GM19468 (cell line): ENCODE results near the gene CALD1.

ENCODE experiments used
- ATAC-seq: cut with Tn5 transposase; IDR thresholded peaks from one replicate; pipeline ENCODE4 v1.9.1; 2021; ENCODE audit warnings: mild to moderate bottlenecking, moderate library complexity, moderate number of reproducible peaks; ENCODE audit not compliant: unreplicated experiment; ENCODE audit errors: extremely low read depth

CALD1 gene

DNA sequence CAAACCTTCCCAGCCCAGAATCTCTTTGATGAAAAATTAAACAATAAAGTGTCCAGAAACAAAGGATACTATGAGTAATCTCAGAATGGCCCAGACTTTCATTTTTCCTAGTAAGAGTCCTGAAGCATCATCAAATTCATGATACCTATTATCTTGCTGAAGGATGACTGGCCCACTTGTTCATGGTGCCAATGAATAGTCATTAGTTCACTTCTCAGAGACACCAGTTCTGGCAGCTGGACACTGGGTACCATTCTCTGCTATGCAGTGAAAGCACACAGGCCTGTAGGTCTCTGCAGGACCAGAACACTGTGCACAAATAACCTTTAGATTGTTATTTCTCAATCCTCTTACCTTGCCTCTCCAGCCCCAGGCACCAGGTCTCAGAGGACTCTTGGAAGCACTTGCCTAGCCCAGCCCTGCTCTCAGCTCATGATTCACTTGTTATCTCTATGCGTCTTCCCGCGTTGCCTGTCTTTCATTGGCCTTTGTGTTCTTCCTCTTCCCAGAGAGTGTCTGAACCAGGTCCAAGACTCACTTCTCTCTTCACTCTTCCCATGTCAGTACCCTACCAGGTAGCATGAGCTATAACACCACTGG lies 108.8 kb downstream of the CALD1 start:
- no peak for ATAC-seq

DNA sequence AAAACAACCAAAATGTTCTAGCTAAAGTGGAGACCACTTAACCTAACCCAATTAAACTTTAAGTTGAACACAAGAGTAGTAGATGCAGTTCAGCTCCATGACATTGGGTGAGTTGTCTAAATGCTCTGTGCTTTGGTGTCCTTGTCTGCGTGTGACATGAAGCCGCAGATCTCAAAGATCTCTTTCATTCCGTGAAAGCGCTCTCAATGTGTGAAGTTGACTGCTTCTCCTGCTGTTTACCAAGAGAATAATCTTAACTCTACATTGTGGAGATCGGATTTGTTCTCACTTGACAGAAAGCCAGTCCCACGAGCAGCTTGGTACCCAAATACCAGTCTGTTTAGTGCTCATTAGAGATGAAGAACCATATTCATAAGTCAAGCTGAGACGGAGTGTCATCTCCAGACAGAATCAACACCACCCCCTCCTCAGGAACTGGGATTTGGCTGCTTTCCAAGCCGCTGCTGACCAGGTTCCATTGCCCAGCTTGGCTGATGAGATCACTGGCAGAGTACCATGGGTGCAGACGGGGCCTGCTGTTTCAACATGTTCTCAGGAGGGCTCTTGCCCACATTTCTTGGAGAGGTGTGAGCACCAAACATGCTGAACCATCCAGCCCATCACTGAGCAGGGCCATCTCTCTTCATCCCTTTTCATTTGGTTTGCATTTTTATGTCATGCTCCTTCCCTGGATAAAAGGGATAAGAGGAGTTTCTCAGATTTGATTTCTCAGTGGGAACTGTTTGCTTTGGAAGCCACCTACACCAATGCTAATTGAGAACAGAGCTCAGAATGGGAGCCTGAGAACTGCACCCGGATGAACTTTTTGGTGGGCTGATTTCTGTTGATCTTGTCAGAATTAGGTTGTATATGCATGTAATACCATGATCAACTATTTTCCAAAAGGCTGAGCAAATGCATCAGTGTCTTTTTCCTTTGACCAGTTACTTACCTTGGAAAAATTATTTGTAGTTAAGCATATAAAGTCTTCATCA lies 111.1 kb downstream of the CALD1 start:
- ATAC-seq, result no peak

DNA sequence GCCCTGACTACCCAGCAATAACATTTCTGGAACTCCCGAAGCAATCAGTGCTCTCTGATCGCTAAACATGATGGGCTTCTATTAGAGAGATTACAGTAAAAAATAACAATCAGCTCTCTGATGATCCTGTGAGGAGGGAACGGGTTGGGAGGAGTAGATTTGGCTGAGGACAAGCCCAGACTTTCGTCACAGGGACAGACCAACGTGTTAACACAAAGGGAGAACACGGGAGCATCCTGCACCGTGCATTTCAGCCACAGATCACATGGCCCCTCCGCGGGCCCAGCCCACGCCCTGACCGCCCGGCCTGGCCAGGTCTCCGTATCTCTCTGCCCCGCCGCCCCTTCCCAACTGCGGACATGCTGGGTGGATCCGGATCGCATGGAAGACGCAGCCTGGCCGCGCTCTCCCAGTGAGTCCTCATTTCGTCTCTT lies 111.8 kb downstream of the CALD1 start:
- ATAC-seq, result no peak

DNA sequence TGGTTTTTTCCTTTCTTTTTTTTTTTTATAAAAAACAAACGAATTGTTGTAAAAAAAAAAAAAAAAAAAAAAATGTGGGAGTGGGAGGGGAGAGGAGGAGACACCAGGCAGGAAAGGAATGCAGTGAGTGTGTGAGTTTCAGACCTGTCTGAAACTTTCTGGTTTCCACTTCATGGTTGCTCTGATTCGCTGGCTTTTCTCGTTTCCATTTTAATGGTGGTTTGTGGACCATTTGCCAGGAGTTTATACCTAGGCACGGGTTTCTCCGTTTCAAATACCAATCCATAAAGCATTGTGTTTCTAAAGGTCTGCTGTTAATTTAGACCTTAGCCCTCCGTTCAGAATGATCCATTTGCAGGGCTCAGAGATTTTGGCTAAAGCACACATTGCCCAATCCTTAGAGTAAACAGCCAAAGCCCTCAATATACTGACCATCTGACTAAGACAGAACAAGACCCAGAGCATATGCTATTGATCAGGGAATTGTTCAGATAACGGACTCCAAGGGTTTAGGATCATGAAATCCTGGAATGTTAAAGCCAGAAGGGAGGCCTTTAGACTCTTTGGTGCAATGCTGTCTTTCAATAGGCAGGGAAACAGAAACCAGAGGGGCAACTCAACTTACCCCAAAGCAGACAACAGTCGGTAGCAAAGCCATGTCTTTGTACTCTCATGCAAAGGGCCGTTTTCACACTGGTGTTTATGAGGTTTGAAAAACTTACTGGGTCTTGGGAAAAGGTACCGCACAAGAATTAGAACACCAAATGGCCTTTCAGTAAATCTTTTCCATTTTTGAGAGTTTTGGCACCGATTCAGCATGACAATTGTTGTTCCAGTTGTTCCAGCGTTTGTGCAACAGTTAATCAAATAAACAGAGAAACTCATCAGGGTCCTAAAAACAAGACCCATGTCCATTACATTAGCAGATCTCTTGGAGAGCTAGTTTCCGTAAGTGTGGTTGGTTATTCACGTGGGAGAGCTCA lies 112.6 kb downstream of the CALD1 start:
- no peak for ATAC-seq

DNA sequence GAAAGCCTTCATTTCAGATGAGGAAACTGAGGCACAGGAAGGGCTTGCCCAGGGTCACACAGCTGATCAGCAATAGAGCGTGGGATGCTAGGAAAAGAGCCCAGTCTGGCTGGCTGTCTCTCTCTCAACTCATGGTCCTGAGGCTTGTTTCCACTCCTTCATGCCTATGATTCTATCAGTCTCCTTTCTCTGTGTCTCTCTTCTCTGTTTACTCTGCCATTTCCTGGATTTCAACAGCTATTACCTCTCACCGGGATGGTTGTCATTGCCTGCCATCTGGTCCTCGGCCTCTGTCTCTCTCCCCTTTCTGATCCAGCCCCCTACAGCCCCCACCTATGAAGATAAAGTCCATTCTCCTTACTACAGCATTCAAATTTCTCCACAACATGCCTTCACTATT lies 113.5 kb downstream of the CALD1 start:
- ATAC-seq, result no peak

DNA sequence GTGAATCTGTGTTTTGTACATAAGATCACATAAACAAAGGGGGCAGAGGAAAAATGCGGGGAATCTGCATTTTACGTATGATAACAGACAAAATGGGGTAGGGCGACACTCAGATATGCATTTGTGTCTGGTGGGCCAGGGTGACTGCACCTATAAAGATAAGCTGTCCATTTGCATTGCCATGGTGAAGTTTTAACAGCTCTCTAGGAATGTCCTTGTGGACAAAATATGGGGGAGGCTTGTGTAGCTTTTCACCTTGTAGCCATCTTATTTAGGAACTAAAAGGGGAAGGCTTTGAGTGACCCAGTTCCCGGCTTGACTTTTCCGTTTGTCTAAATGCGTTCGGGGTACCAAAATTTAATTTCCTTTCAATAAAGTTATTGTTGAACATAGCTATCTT lies 114.5 kb downstream of the CALD1 start:
- no peak for ATAC-seq

DNA sequence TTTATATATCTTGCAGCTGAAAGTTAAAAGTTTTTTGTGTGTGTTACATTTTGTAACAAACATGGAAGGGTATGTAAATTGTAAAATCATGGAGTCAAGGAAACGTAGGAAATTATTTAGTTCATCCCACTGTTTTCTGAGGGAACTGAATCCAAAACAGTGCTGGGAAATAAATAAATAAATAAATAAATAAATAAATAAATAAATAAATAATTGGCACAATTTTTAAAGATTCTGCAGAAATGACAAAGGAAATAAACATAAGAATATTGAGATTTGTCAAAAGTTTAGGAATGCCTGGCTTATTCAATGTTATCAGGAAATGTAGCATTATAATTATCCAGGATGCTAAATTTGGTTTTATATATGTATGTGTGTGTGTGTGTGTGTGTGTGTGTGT lies 115.5 kb downstream of the CALD1 start:
- no peak for ATAC-seq

DNA sequence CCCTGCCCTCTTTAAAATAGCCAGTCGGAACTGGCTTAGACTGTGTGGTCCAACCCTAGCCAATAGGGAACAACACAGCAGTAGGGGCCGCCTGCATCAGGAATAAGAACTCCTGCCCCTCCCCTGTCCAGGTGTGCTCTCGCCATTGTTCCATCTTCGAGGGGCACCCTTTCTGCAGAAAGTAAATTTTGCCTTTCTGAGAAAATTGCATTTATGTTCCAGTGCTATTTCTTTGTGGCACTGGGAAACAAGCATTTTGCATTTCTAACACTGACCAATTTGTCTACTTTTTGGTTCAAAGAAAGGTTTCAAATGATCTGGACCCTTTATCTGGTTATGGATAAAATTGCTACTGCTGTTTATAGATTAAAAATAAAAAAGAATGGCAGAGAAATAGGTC lies 116.6 kb downstream of the CALD1 start:
- no peak for ATAC-seq

DNA sequence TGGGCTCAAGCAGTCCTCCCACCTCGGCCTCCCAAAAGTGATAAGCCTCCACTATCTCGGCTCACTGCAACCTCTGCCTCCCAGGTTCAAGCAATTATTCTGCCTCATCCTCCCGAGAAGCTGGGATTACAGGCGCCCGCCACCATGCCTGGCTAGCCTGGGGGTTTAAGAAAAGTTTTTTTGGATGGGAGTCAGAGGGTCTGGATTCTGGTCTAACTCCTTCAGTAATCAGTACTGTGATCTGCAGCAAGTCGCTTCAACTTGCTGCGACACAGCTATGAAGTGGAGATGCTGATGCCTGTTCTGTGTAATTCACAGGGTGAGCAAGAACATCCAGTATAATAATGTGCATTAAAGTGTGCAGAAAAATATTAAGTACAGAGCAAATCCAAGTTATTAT lies 118.5 kb downstream of the CALD1 start:
- ATAC-seq, result no peak

DNA sequence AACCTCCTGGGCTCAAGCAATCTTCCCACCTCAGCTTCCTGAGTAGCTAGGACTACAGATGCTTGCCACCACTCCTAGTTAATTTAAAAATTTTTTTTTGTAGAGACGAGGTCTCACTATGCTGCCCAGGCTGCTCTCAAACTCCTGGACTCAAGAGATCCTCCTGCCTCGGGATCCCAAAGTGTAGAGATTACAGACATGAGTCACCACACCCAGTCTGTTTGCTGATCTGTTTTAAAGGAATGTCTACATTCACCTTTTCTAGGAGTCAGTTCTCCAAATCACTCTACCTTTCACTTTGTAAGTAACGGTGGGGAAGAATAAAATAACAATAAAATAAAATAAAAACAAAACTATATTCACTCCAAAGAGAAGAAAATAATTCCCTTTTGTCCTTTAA lies 120.3 kb downstream of the CALD1 start:
- no peak for ATAC-seq

DNA sequence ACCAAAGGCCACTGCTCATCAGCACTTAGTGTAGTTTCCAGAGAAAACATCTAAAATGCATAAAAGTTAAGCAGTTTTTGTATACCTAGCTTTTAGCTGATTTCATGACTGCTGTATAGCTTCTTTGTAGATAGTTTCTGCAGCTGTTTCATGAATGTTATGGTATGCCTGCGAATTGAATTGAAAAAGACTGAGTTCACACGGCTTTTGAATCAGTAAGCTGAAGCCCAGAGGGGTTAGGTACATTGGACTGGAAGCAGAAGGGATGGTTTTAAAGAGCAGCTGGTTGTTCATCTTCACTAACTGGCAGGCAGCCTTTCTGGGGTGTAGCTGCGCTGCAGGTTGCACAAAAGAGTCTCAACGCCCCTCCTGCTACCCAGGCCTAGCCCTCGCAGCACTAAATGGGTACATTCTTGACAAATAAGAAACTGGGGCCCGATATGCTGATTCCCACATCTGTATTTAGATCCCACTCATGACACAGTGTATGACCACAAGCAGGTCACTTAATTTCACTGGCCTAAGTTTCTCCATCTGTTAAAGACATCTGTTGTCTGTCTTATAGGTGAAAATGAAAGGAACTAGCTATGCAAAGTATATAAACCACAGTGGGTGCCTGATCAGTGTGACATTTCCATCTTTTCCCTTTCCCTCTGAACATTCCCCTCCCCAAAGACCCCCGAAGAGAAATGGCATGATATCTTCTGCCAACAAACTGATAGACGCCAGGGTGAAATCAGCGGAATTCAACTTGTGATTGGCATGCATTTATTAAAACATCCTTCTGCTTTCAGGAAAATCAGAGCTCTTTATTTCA lies 120.9 kb downstream of the CALD1 start:
- peak; percentile 40 for ATAC-seq

DNA sequence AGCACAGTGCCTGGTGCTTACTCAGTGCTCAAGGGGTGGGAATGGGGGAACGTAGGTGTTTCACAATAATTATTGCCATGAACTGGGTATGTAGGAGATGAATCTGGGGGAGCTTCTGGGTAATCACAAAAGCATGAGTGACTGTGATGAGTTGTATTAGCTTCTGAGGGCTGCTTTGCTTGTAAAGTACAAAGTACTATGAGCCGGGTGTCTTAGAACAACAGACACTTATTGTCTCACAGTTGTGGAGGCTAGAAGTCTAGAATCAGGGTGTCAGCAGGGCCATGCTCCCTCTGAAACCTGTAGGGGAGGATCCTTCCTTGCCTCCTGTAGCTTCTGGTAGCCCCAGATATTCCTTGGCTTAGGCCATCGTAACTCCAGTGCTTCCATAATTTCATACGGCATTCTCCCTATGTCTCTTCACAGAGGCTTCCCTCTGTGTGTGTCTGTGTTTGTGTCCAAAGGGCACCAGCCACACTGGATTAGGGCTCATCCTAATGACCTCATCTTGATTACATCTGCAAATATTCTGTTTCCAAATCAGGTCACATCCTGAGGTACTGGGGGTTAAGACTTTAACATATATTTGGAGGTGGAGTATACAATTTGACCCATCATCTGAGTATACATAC lies 122.1 kb downstream of the CALD1 start:
- ATAC-seq, result no peak

DNA sequence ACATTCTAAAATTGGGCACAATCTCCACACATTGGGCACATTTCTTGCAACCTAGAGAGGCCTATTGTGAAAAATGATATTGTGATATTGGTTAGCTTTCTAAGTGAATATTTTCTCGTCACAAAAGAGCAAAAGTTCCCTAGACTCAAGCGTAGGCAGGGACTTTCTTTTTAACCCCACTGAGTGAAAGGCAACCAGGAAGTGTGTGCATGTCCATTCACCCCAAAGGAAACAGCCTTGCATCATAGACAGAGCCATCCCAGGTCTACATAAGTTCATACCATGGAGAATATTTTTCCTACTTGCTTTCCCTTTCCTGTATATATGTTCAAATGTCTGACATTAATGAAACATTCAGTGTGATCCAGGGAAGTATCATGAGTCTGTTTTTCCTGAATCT lies 122.6 kb downstream of the CALD1 start:
- no peak for ATAC-seq

DNA sequence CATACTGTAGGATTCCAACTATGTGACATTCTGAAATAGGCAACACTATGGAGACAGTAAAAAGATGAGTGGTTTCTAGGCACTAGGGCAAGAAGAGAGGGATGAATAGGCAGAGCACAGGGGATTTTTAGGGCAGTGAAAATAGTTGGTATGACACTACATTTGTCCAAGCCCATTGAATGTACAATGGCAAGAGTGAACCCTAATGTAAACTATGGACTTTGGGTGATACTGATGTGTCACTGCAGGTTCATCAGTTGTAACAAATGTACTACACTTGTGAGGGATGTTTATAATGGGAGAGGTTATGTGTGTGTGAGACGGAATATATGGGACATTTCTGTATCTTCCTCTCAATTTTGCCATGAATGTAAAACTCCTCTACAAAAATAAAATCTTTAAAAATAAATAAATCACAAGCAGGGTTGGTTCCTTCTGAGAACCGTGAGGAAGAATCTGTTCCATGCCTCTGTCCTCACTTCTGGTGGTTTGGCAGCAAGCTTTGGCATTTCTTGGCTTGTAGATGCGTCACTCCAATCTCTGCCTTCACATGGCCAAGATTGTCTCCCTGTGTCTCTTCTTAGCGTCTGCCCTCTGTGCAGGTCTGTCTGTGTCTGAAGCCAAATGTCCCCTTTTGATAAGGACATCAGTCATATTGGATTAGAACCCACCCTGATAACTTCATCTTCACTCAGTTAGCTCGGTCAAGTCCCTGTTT lies 123.8 kb downstream of the CALD1 start:
- no peak for ATAC-seq

DNA sequence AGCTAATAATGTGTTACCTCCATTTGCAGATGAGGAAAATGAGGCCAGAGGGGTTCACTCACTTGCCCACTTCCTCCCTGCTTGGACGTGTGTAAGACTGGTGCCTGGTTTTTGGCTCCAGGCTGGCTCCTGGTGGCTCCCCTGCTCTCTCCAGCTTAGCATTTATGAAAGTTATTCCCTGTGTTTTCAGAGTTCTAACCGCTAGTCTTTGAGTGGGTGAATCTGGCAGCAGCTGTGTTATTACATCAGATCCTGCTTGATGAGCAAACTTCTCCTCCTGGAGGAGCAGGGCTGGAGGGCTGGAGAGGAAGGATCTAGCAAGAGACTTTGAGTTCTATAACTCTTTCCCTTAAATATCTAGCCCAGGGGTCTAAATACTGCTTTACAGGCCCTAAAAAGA lies 125.9 kb downstream of the CALD1 start:
- no peak for ATAC-seq

DNA sequence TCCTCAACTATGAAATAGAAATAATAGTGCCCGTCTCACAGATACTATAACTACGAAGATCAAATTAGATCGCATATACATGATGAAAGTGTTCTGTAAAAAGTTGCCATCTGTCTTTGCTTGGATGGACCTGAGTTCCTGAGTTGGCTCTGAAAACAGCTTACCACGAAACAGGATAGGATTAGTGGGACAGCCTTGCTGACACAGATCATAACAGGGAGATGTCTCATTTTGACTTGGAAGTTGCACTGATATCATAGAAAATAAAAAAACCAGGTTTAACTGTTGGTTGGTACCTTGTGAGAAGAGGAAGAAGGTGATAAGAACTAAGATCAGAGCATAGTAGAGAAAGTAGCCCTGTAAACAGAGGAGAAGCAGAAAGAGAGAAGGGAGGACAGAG lies 127.6 kb downstream of the CALD1 start:
- no peak for ATAC-seq

DNA sequence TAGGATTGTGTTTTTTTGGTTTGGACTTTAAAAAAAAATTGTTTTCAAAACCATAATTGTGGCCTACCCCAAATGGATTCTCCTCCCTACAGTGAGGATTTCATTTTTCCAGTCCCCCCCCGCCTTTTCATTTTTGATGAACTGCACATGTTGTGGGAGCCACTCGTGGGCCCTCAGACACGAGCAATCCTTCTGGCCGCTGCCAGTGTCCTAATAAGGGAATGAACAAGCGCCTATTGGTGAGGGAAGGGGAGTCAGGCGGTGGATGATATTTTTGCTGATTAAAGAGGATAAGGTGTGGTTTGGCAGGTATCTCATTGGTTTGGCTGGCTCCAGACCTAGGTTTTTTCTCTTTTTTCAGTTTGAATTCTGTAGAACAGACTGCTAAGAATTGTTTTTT lies 128.2 kb downstream of the CALD1 start:
- no peak for ATAC-seq

DNA sequence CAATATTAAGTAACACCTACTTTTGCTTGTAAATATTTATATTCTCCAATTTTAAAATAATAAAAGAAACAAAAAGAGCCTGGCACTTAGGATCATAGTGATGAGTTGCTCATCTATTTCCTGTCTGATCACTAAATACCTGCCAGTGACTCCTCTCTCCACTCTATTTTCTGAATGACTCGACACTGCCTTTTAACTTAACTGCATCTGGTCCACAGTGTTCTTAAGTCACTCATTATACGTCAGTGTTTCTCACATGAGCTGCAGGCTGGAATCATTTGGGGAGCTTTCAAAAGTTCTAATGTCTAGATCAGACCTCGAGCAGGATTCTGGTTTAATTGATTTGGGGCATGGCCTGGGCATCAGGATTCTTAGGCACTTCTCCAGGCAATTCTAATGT lies 128.9 kb downstream of the CALD1 start:
- no peak for ATAC-seq
